Activated naive CD8-positive, alpha-beta T cell treated with anti-CD3 and anti-CD28 coated beads, Interleukin-2, amount 50 U/mL, for 16 hours (primary cell): ENCODE data around the gene MAP3K1.

ENCODE experiments used
- DNase-seq: peaks from one replicate; pipeline ENCODE4 v3.0.0-alpha.2; 2020; ENCODE audit warnings: low read depth, low spot score

The MAP3K1 gene

DNA sequence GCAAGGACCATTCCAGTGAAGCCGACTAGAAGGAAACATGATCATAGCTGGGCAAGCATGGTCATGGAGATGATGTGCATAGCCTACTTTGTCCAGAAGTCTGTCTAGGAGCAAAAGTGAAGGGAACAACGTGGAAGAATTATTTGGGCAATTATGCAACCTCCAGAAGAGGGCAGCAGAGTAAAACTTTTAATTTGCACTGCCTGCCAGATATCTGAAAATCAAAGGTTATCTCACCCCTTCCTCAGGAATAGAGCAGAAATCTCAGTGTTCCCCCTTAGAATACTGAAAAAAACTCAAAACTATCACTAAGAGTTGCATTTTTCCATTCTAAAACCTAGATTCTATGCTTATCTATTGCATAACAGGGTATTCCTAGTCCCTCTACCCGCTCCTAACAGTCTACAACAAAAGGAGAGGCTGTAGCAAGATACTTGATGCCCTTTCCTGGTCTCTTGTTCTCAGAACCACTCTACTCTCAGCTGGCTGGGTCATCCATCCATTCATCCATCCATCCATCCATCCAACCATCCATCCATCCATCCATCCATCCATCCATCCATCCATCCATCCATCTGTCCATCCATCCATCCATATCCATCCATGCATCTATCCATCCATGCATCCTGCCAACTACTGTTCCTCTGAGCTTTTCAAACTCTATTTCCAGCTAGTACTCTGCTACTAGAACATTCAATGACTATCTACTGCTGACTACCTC lies 85.7 kb downstream of the MAP3K1 start:
- no peak for DNase-seq

DNA sequence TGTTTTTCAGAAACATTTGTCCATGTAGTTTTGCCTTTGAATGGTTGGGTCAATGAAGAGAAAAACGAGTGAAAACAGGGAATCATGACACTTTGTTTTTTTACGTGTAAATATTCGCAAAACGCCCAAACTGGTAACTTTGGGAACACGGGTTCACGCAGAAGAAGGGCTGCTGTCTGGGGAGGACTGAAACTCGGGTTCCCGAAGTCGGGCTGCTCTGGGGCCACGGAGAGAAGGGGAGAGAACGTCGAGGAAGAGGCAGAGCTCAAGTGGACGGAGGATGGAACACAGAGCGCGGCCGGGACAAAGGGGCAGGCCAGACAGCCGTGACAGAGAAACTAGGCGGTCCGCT lies 93.6 kb downstream of the MAP3K1 start:
- no peak for DNase-seq

DNA sequence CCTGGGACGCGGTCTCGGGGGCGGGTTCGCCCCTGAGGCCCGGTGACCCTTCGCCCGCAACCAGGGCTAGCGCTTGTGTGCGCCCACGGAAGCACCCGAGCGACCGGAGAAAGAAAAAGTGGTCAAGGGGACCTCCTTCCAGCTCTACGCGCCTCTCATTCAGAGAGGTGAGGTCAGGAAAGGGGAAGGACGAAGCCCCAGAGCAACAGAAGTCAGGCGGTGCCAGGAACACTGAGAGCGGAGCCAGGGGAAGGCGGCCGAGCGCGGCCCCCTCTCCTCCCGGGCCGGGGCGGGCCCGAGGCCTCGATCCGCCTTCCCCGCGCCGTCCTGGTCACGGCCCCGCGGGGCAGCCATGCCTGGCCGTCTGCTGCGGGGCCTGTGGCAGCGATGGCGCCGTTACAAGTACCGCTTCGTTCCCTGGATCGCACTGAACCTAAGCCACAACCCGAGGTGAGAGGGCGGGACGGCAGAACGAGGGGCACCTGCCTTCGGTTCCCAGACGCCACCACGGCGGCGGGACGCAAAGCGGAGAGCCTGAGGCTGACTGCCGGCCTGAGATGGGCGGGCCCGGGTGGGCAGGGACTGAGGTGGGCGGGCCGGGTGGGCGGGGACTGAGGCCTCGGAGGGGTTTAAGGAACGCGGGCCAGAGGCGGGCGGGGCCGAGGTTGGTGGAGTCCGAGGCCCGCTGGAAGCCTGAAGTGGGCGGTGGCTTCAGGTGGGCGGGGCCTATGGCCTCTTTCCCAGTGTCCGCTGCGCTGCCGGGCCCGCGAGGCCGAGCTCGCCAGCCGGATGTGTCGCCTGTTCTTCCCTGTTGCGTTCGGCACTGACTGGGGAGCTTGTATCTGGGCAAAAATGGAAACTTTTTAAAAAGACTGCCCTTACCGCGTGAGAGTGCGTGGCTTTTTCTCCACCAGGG lies 94.2 kb downstream of the MAP3K1 start, which contains the start of gene SETD9:
TSS of gene SETD9 (plus strand) at position 303 of the 916 bp plus-strand sequence. CDS start at position 353, 50 bp downstream.
- DNase-seq: peak; percentile 68

DNA sequence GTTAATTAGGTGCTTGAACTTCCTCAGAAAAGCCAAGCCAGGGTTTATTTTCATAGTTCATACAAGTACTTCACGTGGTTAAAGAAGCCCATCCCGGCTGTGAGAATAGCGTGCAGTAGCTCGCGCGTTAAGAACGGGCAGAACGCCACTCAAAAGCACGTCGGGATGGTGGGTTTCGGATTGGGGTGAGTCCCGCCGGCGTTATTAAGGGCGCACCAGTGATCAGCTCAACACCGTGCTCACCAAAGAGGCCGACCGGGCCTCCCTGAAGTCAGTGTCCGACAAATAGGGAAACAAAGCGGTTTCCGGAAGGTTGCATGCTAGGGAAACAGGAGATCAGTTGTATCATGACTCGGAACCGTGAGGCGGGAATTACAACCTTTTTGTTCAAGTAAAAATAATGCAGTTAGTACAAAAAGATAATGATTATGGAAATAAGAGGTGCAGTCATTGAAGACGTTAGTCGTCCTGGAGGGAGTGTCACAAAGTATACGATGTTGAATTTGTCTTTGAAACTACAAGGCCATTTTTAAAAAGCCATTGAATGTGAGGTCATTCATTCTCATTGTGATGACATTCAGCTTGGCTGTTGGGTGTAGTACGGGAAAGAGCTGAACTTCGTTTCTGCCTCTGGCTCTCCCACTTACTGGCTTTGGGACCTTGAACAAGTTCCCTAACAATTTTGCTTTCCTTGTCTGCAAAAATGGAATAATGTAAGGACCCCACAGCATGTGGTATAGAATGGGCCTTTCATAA lies 95.0 kb downstream of the MAP3K1 start:
- no peak for DNase-seq

DNA sequence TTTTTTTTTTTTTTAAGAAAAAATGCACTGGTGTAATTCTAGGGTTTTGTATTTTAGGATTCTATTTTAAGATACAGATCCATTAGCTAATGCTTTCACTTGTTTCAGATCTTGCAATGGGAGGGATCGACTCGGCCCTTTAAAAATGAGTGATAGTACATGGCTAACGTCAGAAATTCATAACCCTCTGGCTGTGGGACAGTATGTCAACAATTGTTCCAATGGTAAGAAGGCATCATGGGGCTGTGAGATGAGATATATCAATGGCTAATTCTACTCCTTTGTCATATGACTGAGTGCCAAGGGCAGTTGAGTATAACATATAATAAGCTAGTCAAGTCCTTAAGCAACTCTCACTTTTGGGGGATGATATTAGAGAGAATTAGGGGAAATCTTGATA lies 98.4 kb downstream of the MAP3K1 start:
- DNase-seq: no peak

DNA sequence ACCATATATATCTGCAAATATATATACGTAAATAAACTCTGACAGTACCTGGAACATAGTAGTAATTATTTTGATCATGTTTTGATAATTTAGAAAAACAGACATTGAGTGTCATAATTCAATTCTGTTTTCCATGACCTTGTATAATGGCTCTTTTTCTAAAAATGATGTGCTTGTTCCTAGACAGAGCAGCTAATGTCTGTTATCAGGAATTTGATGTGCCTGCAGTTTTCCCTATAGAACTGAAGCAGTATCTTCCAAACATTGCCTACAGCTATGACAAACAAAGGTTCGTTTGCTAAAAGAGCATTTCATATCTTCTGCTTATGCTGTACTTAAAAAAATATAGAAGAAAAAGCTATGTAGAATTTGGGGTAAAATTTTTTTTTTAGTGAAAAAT lies 99.3 kb downstream of the MAP3K1 start:
- no peak for DNase-seq

DNA sequence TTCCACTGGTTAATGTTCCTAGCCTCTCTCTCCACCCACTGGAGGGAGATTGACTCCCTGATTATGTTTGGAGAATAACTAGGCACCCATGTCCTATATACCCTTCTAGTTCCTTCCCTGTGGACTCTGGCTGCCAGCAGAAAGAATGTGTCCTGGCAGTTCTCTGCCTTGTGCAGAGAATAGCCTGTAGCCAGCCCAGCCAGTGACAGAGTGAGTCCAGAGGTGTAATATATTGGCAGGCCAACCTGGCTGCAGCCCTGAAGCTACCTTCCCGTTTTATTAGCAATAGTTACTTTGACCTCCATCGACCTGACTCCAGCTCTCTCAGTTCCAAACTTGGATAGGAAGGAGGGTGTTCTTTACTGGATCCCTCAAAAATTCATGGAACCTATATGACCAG lies 102.2 kb downstream of the MAP3K1 start:
- DNase-seq: no peak

DNA sequence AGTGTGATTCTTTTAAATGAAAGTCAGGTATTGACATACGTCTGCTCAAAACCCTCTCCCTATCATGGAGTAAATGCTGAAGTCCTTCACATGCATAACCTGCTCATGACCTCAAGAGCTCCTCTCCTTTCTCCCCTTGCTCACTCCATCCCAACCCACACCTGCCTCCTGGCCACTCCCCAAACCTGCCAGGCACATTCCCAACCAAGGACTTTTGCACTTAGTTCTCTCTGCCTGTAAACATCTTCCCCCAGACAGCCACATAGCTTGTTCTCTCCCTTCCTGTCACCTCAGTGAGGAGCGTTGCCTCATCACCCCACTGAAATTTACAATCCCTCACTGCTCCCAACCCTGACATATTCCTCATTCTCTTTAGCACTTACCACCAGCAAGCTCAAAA lies 102.7 kb downstream of the MAP3K1 start:
- no peak for DNase-seq

DNA sequence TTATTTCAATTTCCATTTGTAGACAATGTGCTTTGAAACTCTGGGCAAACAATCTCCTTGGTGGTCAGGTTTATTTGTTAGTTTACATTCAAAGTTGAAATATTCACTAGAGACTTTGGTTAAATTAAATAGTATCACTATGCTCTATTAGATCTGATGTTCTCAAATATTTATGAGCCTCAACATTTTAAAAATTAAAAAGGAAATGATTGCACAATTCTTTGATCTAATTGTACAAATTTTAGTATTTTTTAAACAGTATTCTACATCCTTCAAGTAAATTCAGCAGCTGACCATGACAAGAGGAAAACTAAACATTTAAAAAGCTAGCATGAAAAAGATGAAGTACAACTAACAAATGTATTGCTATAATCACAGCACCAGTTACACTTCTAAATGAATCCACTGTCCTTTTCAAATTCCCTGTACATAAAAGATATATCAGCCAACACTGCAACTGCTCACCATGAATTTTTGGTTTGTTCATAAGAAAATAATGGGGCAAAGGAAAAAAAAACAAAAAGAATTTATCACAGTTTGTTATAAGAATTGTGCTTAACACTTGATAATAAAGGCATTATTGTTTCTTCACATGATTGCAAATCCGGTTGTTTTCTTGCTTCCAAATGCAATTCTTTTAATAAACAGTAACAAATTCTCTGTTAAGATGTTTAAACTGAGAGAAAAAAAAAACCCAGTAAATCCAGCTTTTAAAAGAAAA lies 104.8 kb downstream of the MAP3K1 start:
- DNase-seq: no peak

DNA sequence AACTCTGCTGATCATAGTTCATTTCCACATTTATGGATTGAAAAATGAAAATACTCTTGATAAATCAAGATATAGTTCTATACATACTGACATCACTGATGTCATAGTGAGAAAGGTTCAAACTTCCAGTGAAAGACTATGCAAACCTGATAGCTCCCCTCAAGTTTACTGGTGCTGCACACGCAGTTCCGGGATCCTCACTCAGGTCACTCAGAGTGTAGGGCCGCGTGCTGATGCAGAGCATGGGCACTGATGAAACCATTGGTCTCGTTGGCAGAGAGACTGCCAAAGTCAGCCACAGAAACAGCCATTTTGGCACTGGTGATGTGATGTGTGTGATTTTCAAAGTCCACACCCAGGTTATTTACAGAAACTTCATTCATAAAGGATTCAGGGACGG lies 107.6 kb downstream of the MAP3K1 start:
- DNase-seq: no peak

DNA sequence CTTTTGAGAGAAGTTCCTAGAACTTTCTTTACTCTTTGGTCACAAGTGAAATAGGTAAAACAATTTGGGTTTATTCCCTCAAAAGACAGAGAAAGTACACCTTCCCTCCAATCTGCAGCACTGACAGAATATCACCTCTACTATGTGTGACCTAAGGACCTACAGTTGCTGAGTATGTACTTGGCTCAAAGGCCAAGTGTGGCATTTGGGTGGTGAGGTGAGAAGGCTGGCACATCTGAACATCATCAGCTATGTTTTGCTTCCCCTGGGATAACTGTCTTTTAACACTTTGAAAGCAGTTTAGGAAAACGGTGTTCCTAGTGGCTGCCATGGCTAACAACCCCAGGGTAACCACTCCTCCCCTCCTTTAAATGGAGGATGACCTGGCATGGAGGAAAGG lies 119.0 kb downstream of the MAP3K1 start:
- DNase-seq: no peak

DNA sequence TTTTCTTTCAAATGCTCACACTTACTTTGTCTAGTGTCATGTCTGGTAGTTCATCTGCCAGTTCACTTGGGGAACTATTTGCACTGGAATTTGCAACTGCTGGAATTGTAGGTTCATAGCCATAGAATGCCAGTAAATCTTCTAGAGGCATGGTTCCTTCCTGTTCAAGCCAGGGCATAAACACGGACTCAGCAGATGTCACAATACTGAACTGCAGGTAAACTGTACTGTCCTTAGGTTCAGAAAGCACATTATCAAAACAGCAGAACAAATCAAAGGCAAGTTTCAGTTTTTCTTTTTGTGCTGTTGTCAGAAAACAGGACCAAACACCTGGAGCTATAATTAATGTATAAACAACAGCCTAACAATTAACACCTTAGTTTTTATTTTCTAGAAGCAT lies 123.5 kb downstream of the MAP3K1 start:
- no peak for DNase-seq

DNA sequence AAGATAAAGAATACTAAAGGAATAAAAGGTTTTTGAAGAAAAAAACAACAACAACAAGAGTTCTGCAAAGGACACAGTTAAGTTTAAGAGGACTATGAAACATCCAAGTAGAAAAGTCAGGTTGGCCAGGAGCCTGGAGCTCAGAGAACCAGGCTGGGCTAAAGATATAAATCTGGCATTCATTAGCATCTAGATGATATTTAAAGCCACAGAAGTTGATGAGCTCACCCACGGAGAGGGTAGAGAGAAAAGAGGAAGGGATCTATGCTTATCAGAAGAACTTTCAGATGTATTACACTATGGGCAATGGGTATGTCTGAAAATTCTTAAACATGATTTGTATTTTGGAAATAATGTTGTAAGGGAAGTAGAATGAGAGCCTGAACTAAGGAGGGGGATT lies 126.6 kb downstream of the MAP3K1 start:
- DNase-seq: no peak
